GM20431 (cell line): ENCODE measurements around the gene NOL4L.

Experiments used
- in situ Hi-C: fragments of 300-500 bp; cut with MseI, MboI; formaldehyde crosslinking; loops from one replicate; pipeline ENCODE4 v1.15.0; 2020; ENCODE audit warnings: low sequenced_read_pairs; ENCODE audit not compliant: unreplicated experiment

Gene NOL4L

GRCh38 chr20:32454164-32455145 lies 130.7 kb downstream of the NOL4L start:
- in situ Hi-C loops: no loop called here

GRCh38 chr20:32453467-32454163 lies 131.5 kb downstream of the NOL4L start:
- in situ Hi-C loops: no loop called here

GRCh38 chr20:32452776-32453466 lies 132.2 kb downstream of the NOL4L start:
- in situ Hi-C loops: no loop called here

DNA sequence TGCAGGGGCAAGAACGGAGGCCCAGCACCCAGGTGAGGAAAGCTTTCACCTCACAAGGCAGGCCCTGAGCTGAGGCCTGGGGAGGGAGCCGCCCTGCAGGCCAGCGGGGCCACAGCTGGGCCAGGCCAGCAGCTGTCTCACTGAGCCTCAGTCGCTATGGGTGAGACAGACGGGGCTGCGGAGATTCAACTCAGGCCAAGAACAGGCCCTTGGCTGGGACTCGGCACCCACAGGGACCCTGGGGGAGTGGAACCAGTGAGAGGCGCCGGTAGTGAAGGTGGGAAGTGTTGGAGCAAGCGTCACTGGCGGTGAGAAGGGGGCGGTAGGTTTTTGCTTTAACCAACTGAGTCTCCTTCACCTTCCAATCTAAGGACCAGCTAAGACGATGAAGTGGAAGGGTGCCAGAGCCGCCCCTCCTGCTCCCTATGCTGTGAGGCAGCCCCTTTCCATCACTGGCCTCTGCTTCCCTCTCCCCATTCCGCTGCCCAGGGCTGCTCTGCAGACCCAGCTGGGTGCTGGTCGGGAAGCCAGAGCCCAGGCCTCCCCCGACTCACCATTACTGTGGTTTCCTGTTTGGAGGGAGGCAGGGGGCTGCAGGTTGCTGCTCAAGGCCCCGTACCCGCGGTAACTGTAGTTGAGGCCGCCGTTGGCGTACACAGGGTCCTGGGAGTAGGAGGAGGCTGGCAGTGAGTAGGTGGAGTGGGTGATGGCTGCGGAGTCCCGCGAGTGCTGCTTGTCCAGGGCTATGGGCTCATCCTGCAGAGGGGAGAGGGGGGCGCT lies 133.3 kb downstream of the NOL4L start:
- in situ Hi-C loops: no loop called here

GRCh38 chr20:32451340-32451681 lies 133.8 kb downstream of the NOL4L start:
- in situ Hi-C loops: no loop called here

DNA sequence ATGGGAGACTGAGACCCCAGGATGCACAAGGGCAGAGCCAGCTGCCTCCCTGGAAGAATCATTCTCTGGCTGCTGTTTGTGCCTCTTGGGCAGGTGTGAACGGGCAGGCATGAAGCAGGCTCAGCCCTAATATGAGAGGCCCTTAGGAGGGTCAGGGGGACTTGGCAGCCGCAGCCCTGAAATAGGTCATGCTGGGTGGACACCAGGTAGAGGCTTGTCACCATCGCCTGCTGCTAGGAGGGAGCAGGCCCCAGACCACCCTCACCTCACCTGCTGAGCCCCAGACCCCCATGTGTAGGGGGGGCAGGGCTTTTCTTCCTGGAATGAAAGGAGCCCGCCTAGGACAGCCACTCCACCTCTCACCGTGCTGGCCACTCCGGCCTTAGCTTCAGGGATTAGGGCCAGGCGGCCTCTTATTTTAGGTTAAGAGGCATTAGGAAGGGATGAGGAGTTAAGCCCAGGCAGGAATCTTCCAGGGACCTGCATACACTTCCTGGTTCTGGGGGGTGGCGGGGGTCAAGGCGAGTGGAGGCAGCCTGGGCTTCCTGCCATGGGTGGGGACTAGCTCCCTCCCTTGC lies 134.6 kb downstream of the NOL4L start:
- in situ Hi-C loops: no loop called here

DNA sequence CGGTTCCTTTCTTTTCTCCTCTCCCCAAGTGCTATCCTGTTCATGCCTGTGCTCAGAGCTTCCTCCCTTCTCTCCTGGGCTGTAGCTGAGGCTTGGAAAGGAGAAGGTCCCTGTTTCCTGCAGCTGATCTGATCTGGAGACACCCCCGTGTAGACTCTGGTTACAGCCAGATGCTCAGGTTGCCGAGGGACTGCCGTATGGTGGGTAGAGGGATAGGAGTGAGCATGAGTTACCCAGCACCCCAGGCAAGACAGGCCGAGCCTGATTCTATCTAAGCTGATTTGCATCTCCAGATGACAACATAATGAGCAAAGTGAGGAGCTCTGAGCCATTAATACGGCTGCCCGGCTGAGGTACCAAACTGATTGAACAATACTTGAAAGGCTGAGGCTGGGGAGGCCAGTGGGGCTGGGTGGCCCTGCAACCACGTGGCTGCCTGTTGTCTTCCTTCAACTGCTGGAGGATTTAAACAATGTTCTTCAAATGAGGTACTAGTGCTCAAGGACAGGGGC lies 135.2 kb downstream of the NOL4L start:
- in situ Hi-C loops: no loop called here

GRCh38 chr20:32449057-32449889 lies 135.9 kb downstream of the NOL4L start:
- in situ Hi-C loops: no loop called here

- in situ Hi-C loops: no loop called here
Observed at GRCh38 chr20:32448306-32449056, 136.7 kb downstream of the NOL4L start.

DNA sequence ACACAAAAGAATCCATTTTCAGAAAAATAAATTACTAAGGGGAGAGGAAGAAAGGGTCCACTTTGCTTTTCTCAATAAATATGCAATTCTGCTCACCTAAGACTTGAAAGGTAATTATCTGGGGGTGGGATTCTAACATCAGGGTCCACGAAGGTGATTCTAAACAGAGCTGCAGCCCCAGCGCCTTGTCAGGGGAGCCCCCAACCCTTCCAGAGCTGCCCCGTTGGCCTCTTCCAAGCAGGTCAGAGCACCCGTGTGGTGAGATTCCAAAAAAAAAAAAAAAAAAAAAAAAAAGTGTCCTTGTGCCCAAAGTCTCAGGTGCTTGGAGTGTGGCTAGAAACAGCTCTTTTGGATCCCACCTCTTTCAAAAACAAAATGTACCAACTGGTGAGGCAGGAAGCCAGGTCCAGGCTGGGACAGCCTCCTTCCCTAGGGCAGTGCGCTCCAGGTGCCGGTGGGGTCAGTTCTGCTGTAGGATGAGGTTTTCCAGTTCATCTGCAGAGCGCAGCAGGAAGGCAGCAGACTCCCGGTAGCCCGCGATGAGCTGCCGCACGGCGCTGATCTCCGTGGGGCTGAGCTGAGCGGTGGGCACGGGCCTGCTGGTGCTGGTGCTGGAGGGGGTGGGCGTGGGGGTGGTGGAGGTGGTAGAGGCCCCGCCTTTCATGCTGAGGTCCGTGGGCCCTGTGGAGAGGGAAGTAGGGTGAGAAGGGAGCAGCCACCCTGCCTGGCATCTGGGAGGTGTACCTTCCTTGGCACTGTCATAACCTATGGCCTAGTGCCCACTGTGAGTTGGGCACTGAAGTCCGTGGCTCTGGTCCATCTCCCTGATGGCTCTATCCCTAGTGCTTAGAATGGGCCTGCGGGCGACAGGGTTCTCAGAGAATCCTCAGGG lies 137.8 kb downstream of the NOL4L start:
- in situ Hi-C loops: no loop called here

GRCh38 chr20:32446301-32447100 lies 138.6 kb downstream of the NOL4L start:
- in situ Hi-C loops: no loop called here

GRCh38 chr20:32445539-32446273 lies 139.4 kb downstream of the NOL4L start:
- in situ Hi-C loops: no loop called here

- in situ Hi-C loops: no loop called here
Observed at GRCh38 chr20:32444474-32445220, 140.5 kb downstream of the NOL4L start.

DNA sequence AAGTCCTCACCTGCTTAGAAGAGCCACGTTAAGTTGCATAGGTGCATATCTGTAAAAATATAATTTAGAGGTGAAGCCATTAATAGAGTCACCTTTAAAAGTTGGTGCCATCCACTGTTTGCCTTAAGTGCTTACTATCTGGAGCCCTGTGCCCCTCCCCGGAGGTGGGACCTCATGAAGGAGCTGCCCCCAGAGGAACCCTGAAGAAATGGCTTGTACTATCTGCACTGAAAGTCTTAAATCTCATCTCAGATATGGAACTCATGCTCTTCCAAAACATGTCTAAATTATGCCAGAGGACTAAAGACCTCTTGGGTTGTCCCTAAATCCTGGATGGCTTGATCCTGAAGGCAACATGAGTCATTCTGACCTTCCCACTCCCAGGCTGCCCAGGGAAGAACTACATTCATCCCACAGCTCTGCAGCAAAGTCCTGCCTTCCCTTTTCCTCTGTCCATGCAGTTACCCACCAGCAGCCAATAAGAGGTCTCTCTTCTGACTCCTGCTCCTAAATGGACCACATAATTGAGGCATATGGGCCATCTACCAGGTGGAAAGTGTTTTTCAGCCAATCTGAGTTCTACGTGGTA lies 141.7 kb downstream of the NOL4L start:
- in situ Hi-C loops: no loop called here
